ENCODE results near the gene CHCHD6.

DNA sequence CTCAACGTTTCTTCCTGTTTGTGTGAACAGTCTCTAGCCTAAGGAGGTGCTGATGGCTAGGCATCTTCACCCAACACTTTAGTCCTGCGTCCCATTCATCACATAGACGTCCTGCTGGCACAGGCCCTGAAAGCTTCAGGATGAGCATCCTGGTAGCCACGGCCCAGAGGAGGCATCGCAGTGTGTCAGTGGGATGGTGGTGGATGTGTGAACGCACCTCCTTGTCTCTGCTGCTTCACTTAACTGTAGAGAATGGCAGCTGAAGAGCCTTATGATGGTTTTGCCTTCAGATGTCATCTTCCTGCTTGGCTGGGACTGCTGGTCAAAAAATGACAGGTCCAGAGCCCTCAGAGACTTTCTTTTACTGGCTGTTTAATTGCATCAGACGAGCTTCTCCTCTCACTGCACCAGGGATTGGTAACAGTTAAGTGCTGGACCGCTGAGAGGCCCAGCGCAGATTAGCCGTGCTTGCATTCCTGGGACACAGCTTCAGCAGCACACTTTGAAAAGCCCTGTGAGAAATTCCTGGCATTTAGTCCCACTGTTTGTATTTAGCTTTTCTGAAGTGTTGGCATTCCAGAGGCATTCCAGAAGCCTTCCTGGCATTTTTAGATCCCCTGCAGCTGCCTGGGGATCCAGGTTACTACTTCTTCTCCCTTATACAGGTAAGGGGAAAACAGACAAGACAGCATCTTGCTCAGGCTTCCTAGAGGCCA is 146.5 kb downstream of the CHCHD6 start:
- TF ChIP-seq, protein P1, sequence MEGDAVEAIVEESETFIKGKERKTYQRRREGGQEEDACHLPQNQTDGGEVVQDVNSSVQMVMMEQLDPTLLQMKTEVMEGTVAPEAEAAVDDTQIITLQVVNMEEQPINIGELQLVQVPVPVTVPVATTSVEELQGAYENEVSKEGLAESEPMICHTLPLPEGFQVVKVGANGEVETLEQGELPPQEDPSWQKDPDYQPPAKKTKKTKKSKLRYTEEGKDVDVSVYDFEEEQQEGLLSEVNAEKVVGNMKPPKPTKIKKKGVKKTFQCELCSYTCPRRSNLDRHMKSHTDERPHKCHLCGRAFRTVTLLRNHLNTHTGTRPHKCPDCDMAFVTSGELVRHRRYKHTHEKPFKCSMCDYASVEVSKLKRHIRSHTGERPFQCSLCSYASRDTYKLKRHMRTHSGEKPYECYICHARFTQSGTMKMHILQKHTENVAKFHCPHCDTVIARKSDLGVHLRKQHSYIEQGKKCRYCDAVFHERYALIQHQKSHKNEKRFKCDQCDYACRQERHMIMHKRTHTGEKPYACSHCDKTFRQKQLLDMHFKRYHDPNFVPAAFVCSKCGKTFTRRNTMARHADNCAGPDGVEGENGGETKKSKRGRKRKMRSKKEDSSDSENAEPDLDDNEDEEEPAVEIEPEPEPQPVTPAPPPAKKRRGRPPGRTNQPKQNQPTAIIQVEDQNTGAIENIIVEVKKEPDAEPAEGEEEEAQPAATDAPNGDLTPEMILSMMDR (IDR thresholded peaks at IDR 0.05; ENCODE audit: borderline replicate concordance, extremely low read depth, low read length, poor library complexity, severe bottlenecking) = no peak
- no peak for TF ChIP-seq EZH2 (IDR thresholded peaks at IDR 0.05; ENCODE audit: borderline replicate concordance, low read depth, low read length, severe bottlenecking)

Measured in DND-41 (cell line).